Measurements from ENCODE around the gene PLCB2. TPM values are rescaled to one million over a fixed set of nuclear protein-coding genes. Genes with fewer than 3 reads are reported as not detected.

The PLCB2 gene
- total RNA-seq, 1 donor from 2014 or later: 1.4 TPM

GRCh38 chr15:40240619-40241221 lies 67.0 kb downstream of the PLCB2 start:
- DNase-seq (ENCODE audit: low read depth): no peak

GRCh38 chr15:40239693-40240618 lies 67.8 kb downstream of the PLCB2 start:
- DNase-seq (ENCODE audit: low read depth): no peak

DNA sequence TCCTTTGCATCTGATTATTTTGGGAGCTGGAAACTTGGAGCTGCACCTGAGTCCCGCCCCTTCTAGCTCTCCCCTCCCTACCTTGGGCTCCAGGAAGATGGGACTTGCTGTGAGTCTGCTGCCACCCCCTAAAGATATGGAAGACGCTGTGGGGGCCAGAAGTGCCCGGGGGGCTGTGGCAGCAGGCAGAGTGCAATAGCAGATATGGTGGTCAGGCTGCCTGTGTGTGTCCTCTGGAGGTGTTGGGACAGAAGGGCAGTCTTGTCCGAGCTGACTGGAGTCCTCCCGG lies 68.4 kb downstream of the PLCB2 start:
- no peak for DNase-seq (ENCODE audit: low read depth)

- DNase-seq (ENCODE audit: low read depth): no peak
These were observed 69.0 kb downstream of the PLCB2 start, which contains the start of gene PAK6 for GRCh38 chr15:40238532-40239403. Gene PAK6, plus strand, starts transcription at chr15:40239063. Its CDS starts 25,723 bp downstream, at chr15:40264786.

Other genes starting within 250 kb of the PLCB2 start
- 7.4 and 10.4 TPM in 2 replicates for gene BMF, start 199.1 kb downstream of the PLCB2 start, total RNA-seq
- gene BUB1B, start 146.9 kb downstream of the PLCB2 start, total RNA-seq: 1.8 and 2.1 TPM in 2 replicates
- 0.21 and 0.48 TPM in 2 replicates for gene PAK6, start 68.9 kb downstream of the PLCB2 start, total RNA-seq
- gene ANKRD63, start 24.9 kb downstream of the PLCB2 start, total RNA-seq: 0.42 TPM in 1 of 2 replicates, not detected in the other
- 40.5 and 73.3 TPM in 2 replicates for gene INAFM2, start 15.8 kb upstream of the PLCB2 start, total RNA-seq
- 30.1 and 41.6 TPM in 2 replicates for gene CCDC9B, start 33.0 kb upstream of the PLCB2 start, total RNA-seq
- not detected in 2 replicates for gene PHGR1, start 43.1 kb upstream of the PLCB2 start, total RNA-seq
- gene DISP2, start 50.3 kb upstream of the PLCB2 start, total RNA-seq: 1.6 and 3.5 TPM in 2 replicates
- gene KNSTRN, start 74.8 kb upstream of the PLCB2 start, total RNA-seq: 72.4 and 72.8 TPM in 2 replicates
- 57.0 and 69.3 TPM in 2 replicates for gene IVD, start 97.9 kb upstream of the PLCB2 start, total RNA-seq
- 10.6 and 11.1 TPM in 2 replicates for gene BAHD1, start 133.0 kb upstream of the PLCB2 start, total RNA-seq
- gene CHST14, start 163.0 kb upstream of the PLCB2 start, total RNA-seq: 14.5 and 15.6 TPM in 2 replicates

Data from myocyte (in vitro differentiated cells).